ENCODE measurements around the gene LPAR3.

GRCh38 chr1:84776639-84777038 is 116.4 kb downstream of the LPAR3 start:
- TF ChIP-seq CTCF (IDR thresholded peaks at IDR 0.05) (no peak), POLR2AphosphoS5 (IDR thresholded peaks at IDR 0.05) (no peak), POLR2A (IDR thresholded peaks at IDR 0.05) (no peak)

Data from transverse colon (tissue), 4 donors.